Measurements from ENCODE around the gene FXYD6.
A peak's percentile ranks its signal among the peaks of the same experiment; 100 is the strongest.

FXYD6 gene

DNA sequence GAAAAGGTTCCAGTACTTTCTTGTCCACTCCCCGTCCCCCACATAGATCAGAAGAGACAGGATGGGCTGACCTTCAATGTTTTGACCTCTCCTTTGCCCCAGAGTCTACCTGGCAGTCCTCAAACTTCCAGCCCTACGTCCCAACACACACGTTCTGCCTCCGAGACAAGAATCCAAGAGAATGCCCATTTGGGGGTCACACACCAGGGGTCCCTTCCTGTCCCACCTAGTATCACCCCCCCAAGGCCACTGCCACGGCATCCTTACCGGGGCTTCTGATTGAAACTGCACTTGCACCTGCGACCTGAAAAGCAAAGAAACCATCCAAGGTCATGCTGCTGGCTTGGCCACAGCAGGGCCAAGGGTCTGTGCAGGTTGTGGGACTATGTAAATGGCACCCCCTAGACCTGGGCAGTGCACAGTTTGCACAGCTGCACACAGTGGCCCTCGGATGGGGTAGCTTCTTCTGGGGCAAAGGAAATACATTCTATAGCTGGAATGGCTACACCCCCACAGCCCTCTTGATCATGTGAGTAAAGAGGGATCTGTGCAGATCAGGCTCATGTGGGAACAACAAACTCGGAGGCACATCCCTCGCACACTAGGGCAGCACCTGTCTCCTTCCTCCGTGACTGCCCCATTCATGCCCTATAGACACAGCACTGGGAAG lies 35.4 kb downstream of the FXYD6 start:
- DNase-seq = no peak

DNA sequence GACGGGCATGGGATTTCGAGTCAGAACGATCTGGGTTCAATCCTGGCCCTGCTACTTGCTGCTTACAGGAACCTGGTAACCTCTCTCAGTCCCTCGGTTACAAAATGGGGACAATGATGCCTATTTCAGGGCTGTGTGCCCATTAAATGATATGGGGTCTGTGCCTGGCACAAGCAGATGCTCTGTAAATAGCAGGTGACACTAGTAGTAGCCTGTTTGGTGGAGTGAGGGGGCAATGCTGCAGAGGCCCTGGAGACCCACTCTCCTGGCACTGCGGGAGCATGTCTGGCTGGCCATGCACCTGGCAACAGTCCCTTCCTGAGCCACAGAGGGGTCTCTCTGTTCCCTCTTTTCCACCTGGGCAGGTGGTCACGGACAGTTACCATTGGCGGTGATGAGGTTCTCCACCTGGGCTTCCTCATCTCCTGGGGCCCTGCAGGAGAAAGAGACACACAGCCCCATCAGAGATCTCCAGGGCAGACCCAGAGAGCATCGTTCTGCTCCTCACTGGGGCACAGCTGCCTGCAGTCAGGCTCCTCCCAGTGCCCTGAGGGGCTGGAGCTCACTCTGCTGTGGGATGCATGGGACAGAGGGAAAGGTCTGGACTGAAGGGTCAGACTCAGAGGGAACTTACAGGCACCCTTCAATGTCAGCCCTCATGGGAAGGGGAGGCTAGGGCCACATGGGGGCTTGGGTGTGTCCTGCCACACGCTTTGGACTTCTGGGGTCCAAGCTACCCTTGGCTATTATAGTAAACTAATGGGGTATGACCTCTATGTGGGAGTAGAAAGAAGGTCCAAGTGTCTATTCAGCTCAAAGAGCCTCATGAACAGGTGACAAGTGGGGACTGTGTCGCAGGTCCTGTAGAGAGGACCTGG lies 36.3 kb downstream of the FXYD6 start:
- no peak for DNase-seq

DNA sequence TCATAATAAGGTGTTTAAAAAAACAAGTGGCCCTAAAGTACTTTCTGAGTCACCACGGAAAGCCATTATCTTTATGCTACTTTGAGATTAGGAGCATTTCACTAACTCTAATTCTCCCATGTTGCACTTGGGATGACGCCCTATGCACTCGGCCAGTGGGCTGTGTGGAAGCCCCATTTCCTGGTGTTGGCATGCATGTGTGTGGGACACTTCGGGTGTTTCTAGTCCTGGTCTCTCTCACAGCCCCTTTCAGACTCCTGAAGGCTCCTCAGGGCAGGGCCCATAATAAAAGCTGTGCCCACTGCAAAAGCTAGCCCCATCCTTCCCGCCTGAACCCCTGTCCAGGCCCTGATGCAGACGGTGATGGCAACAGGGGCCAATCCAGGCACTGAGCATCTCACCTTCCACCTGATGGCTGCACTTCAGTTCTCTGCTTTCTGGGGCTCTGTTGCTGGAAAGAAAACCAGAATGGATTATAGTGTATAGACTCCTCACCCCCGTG lies 37.0 kb downstream of the FXYD6 start:
- DNase-seq = no peak

DNA sequence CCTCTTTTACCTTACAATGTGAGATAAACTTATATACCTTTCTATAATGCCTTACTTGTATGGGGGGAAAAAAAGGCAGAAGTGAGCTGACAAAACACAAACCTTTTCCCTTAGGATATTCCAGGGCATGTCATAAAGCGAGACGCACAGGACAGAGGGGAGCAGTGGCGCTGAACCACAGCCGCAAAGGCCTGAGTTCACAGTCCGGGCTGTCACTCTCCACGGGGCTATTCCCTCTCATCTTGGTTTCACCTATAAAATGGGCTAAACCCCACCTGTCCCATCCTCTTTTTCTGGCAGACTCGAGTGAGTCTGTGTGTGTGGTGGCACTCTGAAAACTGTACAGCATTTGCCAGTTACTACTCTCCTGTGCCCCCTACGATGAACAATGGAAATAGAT lies 37.6 kb downstream of the FXYD6 start:
- DNase-seq = no peak

DNA sequence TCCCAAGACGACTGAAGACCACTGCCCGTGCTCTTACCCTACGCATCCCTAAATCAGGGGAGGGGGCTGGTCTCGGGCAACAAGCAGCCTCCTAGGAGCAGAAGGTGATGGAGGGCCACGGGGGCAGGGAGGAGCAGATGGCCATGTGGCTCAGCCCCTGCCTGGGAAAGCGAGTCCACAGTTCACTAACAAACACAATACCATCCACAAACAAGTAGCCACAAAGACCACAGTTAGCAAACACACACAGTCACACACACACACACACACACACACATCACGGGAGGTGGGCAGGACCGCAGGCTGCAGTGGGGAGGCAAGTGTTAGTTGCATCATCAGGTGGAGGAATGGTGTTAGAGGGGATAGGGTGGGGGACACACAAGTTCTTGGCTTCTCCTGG lies 38.7 kb downstream of the FXYD6 start:
- DNase-seq = no peak

DNA sequence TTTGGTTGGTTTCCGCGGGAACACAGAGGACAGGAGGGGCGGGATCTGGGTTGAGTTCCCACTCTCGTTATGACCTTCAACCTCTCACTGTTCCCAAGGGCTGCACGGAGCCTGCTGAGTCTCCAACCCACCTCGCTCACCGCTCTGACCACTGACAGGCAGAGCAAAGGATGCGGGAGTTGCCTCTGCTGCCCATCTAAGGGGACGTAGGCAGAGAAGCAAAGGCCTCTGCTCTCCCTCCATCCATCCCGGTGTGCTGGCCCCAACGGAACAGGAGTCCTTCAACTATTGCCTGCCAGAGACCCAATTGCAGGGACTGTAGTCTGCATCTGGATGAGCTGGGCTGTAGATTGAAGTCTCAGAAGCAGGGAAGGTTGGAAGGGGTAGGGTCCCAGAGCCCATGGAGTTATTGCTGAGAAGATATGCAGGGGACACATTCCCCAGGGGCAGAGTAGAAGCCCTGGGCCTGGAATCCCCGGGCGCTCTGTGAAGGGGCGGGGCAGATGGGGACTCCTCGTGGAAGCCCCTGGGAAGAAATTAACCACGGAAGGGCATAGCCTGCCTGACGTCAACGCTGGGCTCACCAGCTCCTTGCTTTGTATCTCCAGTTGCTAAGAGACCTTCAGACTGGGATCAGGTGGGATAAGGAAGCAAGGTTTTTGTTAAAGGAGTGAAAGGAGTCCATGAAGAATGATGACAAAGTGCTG lies 39.2 kb downstream of the FXYD6 start:
- no peak for DNase-seq

DNA sequence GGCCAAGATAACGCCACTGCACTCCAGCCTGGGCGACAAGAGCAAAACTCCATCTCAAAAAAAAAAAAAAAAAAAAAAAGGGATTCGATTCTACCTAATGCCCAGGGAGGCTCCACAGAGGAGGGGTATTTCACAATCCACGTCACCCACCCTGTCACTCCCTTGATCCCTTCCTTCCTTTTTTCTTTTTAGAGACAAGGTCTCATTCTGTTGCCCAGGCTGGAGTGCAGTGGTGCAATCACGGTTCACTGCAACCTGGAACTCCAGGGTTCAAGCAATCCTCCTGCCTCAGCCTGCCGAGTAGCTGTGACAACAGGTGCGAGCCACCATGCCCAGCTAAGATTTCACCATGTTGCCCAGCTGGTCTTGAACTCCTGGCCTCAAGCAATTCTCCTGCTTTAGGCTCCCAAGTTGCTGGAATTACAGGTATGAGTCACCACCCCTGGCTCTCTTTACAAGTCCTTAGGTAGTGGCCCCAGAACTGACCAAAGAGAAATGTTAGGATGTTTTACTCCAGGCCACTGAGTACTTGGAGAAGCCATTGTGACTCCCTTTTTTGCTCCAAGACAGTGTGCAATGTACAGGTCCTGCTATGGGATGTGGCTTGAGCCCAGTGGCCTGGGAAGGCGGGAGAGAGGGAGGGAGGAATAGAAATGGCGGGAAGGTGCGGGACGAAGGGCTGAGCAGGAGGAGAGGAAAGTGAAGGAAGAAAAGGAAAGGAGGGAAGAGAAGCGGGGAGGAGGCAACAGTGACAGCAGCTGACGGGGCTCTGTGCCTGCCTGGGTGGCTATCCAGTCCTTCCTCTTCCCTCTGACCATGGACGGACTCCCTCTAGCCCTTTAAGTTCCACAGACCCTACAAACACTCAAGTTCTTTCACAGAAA lies 40.1 kb downstream of the FXYD6 start:
- DNase-seq = no peak

DNA sequence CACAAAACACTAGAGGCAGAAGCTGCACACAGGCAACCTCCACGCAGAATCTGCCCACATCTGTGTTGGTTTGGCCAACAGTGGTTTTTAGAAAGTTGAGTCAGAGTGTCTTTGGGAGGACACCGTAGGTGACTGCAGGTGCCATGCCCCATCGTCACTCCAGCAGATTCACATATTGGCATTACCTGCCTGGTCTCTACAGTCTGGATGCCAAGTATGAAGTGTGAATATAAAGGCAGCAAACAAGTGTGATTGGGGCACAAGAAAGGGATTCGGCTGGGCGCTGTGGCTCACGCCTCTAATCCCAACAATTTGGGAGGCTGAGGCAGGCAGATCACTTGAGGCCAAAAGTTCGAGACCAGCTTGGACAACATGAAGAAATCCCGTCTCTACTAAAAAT lies 40.9 kb downstream of the FXYD6 start:
- DNase-seq = no peak

DNA sequence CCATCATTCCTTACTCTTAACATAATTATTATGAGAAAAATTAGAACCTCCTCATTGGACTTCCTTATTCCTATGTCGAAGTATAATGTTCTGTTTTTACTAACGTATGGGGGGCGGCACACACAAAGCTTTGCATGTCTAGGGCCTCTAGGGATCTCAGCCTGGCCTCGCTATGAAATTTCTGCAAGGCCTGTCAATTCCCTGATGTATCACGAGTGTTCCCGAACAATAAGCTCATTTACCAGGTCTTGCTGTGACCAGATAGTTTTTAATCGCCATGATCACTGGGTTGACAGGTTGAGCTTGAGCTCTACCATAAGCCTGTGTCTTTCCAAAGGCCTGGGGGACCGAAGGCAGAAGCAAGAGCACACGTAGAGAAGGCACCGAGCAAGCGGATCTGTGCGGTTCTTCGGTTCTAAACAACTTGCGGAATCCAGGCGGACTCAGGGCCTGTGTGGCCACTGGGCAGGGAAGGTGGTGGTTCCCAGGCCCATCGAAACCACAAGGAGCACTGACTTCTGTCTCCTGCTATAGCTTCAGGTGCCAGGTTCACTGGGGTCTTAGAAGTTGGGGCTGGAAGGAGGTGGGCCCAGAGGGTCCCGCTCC lies 41.5 kb downstream of the FXYD6 start:
- no peak for DNase-seq

DNA sequence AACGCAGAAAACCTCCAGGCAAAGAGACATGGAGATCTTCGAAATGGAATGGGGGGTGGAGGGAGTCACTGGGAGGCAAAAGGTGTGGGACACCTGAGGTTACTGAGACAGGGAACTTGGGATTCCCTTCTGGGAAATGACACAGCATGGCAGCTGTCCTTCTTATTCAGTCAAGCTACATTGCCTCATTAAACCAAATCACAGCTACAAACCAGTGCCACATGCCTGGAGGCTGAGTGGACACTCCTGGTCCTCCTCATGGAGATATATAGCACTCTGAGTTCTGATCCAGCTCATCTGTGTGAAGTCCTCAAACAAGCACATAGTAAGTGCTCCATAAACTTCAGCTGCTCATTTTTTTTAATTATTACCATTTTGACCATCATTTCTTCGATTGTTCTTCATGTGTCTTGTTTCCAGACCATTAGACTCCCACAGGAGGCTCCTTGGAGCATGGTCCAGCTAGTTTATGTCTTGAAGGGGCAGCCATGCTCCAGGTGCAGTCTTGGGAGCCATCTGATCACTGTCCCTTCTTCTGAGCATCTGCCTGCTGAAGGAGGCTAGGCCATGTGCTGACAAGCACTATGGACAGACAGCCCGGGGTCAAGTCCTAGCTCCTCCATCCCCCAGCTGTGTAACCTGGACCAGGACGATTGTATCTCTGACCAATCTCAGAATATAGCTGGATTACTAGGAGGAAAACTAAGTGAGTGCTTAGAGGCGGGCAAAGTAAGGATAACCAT lies 42.2 kb downstream of the FXYD6 start:
- no peak for DNase-seq

DNA sequence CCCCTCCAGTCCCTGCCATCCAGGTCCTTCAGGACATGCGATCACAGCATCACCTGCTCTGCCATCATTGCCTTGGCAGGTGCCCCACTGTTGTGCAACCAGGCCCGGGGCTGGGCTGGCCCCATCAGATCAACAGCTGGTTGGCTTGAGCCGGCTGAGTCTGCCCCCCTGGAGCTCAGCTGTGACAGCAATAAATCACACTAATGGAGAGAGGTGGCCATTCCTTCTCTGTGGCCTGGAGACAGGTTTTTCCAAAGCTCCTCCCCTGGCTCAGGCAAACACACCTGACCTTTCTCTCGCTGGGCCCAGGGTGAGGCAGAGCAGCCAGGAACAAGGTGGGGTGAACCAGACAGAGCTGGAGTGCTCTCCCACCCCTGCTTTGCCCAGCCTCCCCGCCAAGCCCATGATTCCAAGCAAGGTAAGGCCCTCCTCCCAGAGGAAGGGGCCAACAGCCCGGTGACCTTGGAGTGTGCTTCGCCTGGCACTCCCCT lies 43.0 kb downstream of the FXYD6 start:
- peak; percentile 55 for DNase-seq

DNA sequence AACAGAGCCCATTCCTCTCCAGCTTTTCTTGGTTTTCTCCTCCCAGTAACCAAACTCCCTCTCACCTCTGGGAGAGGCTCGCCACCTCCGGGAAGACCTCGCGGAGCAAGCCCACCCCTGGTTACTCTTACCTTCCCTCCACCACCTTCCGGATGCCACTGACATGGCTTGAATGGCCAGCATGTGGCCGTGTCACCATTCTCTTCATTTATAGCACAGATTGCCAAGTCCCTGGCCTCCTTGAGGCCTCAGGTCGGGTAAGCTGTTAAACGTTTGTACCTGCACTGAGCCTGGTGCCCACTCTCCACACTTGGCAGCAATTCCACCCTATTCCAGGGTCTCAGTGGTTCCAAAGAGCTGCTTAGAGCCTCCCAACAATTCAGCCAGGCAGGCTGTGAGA lies 43.9 kb downstream of the FXYD6 start:
- DNase-seq = no peak

DNA sequence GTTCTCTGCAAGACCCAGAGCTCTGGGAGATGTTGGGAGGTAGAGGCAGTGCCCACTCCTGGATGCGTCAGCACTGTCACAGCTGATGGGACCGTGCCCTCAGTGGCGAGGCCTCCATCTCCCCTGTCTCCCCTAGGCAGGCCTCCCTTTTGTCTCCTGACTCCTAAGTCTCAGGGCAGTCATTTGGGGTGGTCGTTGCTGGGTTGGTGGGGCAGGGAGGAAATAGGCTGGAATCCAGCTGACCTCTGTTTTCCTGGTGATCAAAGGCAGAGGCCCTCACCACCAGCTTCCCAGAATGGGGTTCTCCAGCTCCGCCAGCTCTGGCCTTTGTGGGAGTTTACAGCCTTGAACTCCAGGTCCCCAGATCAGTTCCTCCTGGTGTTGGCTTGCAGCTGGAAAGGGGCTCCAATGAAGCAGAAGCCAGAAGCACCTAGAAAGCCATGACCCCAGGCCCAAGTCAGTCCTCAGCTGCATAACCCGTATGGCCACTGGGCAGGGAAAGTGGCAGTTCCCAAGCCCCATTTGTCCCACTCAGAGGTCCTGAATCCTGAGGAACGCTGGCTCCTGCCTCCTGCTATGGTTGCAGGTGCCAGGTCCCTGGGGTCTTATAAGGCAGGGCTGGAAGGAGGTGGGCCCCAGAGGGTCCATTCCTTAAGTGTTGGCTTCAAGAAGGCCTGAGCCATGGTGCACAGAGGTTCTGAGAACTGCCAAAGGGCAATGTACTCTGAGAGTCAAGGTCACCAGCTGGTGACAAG lies 44.6 kb downstream of the FXYD6 start:
- no peak for DNase-seq

DNA sequence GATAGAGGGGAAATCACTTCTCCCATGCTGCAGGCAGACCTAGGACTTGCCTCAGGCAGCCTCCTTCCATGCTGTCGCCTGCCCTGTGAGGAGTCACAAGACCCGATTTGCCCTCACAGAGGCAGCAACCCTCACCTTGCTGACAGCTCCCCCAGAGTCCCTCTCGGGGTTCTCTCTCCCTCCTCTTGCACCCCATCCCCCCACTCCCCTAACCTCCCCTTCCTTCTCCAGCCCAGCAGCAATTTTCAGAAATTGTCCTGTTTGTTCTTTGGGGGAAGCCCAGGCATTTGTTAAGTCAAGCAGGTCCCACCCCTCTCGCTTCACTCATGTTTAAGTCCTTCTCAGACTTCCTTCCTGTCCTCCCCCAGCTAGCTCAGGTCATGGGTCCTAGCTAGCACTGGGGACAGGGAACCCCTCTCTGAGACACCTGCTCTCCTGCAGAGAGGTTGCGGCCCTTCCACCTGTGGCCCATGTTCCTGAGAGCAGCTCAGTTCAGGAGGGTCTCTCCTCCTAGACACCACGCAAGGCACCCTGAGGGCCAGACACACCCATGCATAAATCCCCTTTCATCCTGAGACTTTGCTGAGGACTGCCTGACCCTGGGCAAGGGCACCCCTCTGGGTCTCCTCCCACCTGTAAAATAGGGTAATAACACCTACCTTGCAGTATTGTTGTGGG lies 45.6 kb downstream of the FXYD6 start:
- no peak for DNase-seq

DNA sequence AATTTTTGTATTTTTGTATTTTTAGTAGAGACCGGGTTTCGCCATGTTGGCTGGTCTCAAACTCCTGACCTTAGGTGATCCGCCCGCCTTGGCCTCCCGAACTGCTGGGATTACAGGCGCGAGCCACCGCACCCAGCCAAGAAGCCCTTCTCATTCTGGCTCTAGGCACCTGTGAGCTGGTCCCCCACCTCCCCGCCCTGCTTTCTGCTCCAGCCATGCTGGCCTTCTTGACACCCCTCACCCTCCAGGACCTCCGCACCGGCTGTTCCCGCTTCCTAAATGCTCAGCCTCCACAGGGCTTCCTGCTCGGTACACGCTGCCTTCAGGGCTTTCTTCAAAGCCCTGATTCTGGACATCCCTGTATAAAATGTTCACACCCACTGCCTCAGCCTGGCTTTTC lies 46.4 kb downstream of the FXYD6 start:
- no peak for DNase-seq

DNA sequence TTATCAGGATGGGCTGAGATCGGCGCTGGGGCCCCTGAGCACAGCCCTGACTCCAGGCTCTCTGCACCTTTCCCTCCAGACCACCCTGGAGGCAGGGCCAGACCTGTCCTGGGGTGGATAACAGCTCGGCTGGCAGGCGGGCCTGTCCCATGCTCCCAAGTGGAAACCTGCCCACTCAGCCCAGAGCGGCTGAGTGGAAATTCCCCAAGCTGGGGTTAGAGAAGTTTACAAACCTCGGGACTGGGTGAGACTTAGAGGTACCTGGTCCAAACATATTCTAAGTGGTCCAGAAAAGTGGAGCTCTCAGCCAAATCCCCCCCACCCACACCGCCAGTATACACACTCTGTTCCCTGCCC lies 47.1 kb downstream of the FXYD6 start:
- no peak for DNase-seq

DNA sequence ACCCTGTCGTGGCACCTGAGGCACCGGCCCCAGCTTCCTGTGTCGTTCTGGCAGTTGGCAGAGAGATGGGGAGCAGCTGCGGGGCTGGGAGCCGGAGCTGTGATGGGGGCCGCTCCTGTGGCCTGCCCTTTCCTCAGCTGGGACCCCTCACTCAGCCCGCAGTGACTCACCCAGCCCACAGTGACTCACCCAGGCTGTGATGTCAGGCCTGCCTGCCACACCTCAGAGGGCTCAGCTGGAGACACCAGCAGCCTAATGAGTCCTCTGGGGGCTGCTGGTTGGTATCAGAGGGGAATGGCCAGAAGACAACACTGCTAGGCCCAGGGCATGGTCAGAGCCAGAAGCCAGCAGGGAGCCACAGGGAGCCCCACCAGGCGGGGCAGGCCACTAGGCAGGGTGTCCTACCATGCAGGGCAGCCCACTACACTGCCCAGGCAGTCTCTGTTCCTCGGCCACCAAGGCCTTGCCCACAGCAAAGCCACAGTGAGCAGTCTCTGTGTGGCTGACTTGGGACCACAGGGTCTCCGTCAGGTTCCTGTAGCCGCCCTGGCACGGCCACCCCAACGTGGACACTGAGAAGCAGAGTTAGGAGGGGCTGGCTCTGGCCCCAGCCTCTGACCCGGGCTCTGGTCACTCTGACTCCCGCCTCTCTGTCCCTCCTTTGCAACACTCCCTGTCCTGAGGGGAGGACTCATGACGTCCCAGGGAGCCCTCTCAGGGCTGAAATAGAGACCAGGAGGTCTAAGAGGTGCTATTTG lies 47.7 kb downstream of the FXYD6 start:
- DNase-seq = peak; percentile 29

DNA sequence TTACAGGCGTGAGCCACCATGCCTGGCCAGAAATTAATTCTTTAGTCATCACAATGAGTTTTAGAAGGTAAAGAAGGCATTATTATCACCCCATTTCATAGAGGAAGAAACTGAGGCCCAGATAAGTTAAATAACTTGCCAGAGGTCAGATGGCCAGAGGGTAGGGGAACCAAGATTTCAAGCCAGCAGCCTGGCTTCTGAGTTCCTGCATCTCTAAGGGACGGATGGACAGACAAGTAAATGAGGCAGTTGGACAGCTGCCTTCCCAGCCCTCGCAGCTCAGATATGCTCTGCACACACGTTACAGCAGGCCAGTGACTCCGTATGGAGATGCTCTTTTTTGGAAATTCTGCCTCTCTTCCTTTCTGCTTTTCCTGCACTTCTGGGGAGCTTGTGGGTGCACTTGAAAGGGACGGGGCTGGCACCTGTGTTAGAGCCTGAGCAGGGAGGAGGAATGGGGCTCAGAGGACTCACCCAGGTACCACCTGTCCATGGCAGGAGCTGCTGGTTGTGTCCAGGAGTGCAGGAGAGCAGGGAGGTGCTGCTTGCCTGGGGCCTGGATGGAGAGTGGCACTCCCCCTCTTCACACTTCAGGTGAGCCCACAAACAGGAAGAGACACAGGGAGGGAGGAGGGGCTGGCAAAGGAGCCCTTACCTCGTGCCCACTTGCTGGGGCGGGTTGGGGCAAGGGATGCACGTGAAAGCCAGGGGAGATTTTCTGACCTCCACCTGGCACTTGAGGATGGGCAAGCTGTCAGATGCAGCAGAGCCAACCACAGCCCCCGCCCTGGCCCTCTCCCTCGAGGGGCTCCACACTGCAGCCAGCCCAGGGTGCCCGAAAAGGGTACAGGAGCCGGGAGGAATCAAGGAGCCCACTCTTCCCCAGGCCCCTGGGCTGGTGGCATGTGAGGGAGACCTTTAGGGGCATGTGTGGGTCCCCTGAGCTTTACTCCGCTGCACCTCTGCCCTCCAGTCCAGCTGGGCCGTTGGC lies 48.6 kb downstream of the FXYD6 start:
- DNase-seq = peak; percentile 0
